GM19438 (cell line): ENCODE results near the gene UPF3A.
"Not testable (repeated sequence)": the region's sequence is repeated elsewhere in the genome, so short reads cannot be mapped to it uniquely, and the experiment has no call there.

Experiments used
- ATAC-seq: cut with Tn5 transposase; IDR thresholded peaks from one replicate; pipeline ENCODE4 v1.9.1; 2021; ENCODE audit warnings: low read depth; ENCODE audit not compliant: unreplicated experiment

UPF3A gene, protein sequence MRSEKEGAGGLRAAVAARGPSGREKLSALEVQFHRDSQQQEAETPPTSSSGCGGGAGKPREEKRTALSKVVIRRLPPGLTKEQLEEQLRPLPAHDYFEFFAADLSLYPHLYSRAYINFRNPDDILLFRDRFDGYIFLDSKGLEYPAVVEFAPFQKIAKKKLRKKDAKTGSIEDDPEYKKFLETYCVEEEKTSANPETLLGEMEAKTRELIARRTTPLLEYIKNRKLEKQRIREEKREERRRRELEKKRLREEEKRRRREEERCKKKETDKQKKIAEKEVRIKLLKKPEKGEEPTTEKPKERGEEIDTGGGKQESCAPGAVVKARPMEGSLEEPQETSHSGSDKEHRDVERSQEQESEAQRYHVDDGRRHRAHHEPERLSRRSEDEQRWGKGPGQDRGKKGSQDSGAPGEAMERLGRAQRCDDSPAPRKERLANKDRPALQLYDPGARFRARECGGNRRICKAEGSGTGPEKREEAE

DNA sequence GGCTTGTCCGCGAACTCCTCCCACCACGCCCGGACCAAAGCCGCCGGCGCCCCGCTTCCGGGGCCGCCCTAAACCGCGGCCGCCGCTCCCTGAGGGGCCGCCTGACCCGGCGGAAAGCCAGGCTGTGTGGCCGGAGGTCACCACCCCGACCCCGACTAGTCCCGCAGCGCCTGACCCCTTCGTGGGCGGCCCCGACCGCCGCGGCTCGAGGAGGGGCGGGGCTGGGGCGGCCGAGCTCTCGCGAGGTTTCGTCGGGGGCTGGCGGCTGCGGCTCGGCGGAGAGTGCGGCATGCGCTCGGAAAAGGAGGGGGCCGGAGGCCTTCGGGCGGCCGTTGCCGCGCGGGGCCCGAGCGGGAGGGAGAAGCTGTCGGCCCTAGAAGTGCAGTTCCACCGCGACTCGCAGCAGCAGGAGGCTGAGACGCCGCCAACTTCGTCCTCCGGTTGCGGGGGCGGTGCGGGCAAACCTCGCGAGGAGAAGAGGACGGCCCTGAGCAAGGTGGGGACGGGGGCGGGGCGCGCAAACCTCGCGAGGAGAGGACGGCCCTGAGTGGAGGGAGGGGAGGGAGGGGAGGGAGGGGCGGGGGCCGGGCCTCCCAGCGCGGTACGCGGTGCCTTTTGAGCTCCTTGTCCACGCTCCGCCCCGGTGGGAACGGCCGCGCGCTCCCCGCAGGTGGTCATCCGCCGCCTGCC lies at the start of gene UPF3A:
UPF3A (plus strand) TSS at position 251 of the 690 bp plus-strand sequence; CDS start at position 290, 39 bp downstream.
- ATAC-seq, result peak; percentile 62

DNA sequence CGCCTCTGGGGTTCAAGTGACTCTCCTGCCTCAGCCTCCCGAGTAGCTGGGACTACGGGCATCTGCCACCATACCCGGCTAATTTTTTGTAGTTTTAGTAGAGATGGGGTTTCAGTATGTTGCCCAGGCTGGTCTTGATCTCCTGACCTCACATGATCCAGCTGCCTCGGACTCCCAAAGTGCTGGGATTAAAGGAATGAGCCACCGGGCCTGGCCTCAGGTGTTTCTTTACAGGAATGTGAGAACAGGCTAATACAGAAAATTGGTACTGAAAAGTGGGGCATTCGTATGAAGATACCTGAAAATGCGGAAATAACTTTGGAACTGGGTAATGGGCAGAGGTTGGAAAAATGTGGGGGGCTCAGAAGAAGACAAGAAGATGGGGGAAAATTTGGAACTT lies 49.5 kb upstream of the UPF3A start:
- no peak for ATAC-seq

DNA sequence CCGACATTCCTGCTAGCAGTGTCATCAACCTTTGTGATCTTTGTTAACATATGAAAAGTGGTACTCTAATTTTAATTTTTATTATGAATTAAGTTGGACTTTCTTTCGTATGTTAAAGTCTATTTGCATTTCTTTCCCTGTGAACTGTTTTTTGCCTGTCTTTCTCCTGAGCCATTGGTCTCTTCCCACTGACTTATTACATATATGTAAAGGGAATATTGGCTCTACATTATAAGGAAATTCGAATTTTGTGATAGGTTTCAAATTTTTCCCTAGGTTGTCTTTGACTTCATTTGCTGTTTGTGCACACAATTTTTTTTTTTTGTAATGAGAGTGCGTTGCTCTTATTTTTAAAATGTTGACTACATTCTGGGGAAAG lies 47.1 kb upstream of the UPF3A start:
- ATAC-seq, result no peak

DNA sequence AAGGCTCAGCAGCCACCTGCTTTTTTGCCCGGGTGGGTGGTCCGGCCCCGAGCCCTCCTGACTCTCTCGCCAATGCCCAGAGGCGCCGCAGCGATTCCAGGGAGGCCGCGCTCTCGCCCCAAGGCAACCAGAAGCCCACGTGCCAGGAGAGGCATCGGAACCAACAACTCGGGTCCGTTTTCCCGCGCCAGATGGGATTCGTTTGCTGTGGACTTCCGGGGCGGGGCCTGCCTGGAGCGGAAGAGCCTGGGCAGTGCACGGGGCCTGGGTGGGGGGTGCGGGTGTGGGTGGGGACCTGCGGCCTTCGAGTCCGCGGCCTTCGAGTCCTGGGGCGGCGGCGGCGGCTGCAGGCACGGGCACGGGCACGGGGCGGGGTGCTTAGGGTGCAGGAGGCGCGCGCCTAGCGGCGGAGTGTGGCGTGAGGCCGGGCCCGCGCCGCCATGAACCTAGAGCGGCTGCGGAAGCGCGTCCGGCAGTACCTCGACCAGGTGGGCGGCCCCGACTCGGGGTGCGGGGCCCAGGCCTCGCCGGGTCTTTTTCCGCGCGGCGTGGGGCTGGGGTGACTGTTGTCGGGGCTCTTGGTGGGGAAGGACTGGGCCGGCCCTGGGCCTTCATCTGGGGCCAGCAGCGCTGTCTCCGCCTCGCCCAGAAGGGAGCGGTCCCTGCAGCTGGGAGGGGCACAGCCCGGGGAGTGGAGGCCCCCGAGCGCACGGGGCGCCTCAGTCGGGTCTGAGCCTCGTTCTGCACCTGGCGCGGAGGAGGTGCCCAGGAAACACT lies 46.6 kb upstream of the UPF3A start, which contains the start of gene CDC16:
CDC16 (plus strand) TSS at position 253 of the 777 bp plus-strand sequence; CDS start at position 441, 188 bp downstream.
- peak; percentile 83 for ATAC-seq

DNA sequence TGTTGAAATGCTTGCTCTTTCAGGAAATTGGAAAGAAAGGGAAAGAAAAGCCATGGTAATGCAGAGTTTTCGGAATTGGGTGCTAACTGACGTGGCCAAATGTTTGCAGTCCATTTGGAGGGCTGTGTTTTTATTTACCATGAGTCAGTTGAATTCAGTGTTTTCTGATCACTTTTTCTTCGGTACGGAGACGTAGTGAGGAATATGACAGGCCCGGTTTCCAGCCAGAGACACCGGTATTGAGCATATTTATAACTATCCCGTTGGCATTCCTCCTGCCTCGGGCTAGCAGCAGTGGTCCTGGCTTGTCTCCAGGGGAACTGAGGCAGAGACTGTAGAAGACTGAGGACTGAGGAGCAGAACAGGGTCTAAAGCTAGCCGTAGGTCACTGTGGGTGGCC lies 45.7 kb upstream of the UPF3A start:
- no peak for ATAC-seq

DNA sequence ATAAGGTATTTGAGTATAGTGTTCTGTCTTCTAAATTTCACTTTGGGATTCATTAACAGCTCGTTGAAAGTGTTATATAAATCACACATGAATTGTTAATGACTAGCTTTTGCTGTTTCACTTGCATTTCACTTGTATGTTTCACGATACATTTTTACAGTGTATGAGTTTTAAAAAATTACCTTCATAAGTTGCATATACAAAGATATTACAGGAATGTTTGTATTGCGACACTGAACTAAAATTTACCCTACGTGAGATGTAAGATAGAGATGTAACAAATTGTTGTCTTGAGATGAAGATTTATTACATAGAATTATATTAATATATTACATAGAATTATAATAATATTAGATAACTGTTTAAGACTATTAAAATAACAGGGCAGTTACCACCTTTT lies 45.2 kb upstream of the UPF3A start:
- no peak for ATAC-seq

DNA sequence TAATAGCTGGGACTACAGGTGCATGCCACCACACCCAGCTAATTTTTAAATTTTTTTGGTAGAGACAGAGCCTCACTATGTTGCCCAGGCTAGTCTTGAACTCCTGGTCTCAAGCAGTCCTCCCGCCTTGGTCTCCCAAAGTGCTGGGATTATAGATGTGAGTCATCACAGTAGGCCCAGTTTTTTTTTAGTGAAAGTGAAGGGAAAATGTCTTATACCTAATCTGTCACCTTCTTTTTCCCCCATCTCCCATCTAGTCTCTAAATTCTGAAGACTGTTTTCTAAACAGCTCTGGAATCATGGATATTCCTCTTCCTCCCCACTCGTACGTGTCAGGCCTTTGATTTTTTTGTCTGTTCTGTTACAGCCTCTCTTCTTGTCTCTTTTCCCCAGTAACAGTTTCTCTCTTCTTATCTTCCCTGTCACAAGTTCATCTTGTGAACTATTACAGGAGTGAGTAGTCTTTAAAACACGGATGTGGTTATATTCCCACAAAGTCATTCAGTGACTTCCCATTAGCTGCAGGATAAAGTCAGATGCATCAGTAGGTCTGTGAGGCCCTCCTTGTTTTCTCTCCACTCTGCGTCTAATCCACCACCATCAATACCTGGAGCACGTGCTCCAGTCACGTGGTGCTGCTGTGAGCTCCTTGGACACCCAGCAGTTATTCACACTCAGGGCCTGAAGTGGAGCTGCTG lies 43.8 kb upstream of the UPF3A start:
- ATAC-seq, result no peak

DNA sequence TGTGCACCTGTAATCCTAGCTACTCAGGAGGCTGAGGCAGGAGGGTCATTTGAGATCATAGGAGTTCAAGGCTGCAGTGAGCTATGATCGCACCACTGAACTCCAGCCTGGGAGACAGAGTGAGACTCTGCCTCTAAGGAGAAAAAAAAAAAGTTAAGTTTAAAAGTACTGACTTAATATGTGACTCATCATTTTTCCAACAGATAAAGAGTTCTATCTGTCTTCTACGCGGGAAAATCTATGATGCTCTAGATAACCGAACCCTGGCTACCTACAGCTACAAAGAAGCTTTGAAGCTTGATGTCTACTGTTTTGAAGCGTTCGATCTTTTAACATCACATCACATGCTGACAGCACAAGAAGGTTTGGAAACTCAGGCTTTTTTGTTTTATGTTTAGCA lies 39.5 kb upstream of the UPF3A start:
- no peak for ATAC-seq

DNA sequence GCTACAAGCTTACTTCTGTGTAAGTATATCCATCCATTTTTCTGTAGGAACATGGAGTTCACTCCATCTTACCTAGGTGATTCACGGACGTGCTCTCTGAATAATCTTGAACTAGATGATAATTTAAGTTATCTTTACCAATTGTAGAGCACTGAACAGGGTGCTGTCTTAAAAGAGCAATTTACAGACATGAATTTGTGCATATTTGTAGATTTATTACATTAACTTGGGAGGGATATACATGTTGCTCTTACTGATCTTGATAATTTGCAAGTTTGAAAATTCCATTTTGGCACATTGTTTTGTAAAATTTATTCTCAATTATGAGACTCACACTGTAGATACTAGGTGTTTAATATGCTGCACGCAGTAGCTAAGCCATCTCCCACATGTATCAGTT lies 37.4 kb upstream of the UPF3A start:
- no peak for ATAC-seq

DNA sequence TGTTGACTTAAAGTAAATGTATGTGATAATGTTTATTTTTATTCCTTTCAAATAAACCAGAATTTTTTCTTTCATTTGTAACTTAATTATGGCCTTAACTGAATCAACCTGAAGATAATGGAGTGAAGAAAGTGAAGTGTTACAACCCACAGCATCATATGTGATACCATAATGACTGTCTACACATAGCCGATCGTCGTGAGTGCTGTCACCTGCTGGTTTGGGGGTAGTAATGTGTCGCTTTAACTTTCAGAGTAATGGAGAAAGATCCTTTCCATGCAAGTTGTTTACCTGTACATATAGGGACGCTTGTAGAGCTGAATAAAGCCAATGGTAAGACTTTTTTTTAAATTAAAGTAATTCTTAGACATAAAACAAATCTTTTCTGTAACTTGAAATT lies 36.8 kb upstream of the UPF3A start:
- no peak for ATAC-seq

DNA sequence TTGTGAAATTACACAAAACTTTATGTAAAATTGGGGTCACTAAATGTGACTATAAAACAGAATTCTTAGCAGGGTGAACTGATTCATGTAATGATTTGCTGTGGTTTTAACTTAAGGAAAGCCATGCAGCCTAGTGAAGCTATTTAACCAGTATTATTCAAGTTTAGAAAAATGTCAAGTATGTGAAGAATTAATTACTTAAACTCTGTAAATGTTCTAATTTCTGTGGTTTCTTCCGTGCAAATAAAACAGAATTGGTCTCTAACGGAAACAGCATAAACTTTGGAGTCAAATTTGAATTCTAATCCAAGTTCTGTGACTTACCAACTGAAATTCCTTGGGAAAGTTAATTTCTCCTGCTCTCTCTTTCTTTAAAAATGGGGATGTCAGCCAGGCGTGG lies 33.4 kb upstream of the UPF3A start:
- ATAC-seq, result no peak

DNA sequence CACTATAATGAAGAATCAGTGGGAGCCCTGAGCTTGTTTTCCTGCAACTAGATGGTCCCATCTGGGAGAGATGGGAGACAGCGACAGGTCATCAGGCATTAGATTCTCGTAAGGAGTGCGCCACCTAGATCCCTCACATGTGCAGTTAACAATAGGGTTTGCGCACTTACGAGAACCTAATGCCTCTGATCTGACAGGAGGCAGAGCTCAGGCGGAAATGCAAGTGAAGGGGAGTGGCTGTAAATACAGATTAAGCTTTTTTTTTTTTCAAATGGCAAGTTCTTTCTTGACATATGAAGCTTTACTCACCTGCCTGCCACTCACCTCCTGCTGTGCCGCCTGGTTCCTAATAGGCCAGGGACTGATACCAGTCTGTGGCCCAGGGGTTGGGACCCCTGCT lies 32.3 kb upstream of the UPF3A start:
- no peak for ATAC-seq

DNA sequence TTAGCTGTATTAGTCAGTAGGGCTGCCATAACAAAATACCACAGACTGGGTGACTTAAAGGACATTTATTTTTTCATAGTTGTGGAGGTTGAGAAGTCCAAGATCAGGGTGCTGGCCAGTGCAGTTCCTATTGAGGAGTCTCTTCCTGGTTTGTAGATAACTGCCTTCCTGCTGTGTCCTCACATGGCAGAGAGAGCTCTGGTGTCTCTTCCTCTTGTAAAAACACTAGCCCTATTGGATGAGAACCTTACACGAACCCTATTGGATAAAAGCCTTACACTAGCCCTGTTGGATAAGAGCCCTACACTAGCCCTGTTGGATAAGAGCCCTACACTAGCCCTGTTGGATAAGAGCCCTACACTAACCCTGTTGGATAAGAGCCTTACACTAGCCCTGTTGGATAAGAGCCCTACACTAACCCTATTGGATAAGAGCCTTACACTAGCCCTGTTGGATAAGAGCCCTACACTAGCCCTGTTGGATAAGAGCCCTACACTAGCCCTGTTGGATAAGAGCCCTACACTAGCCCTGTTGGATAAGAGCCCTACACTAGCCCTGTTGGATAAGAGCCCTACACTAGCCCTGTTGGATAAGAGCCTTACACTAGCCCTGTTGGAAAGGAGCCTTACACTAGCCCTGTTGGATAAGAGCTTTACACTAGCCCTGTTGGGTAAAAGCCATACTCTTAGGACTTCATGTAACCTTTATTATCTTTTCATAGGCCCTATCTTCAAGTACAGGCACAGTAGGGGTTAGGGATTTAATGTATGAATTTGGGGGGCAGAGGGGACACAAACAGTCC lies 29.6 kb upstream of the UPF3A start:
- ATAC-seq, result not testable (repeated sequence)

DNA sequence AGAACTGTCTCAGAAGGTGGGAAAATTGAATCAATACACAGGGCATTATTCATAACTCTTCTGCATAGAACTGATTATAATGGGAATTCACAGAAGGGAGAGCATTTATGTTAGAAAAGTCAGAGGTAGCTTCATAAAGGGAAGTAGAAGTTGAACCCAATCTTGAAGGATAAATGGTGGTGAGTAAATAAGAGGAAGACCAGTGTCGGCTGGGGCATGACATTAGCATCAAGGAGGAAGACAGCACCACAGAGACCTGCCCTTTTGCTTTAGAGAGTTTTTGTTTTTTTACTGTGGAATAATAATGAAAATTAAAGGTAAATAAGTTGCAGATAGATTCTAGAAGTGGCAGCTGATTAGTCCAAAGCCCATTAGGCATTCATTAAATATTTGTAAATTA lies 24.9 kb upstream of the UPF3A start:
- ATAC-seq, result no peak

DNA sequence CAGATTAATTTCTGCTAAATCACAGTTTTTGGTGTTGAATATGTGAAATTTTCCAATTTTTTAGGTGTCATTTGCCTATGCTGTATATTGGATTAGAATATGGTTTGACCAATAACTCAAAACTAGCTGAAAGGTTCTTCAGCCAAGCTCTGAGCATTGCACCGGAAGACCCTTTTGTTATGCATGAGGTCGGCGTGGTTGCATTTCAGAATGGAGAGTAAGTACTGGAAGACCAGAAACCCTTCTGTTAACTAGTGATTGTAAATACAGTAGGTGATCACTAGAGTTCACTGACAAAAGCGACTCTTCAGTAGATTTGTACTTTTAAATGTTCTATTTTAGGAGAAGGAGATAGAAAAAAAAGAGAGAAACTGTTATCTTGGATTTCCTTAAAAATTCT lies 24.4 kb upstream of the UPF3A start:
- ATAC-seq, result no peak

DNA sequence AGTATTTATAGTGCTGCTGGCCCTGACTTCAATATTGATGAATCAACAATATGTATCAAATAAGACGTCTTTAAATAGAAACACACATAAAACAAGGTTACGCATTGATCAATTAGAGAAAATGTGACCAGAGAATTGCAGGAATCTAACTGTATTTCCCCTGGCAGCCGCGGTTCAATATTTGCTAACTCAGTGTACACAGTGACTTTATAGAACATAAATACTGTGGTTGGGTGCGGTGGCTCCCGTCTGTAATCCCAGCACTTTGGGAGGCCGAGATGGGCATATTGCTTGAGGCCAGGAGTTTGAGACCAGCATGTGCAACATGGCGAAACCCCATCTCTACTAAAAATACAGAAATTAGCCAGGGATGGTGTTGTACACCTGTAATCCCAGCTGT lies 22.8 kb upstream of the UPF3A start:
- ATAC-seq, result no peak

DNA sequence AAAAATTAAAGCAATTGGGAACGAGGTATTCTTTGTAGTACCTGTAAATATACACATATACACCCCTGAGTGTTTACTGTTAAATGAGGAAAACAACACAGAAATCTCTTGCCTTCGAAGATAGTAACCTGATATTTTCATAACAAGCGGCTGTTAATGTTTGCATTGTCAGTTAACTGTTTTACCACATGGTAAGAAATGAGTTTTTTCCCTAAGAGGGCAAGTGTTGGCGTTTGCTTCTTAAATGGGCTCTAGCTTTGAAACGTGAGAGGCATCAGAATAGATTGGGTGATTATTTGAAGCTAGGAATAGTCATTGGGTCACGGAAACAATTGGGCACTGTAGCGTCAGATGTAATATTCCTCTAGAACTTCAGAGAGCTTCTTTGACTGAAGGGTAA lies 22.0 kb upstream of the UPF3A start:
- ATAC-seq, result no peak

DNA sequence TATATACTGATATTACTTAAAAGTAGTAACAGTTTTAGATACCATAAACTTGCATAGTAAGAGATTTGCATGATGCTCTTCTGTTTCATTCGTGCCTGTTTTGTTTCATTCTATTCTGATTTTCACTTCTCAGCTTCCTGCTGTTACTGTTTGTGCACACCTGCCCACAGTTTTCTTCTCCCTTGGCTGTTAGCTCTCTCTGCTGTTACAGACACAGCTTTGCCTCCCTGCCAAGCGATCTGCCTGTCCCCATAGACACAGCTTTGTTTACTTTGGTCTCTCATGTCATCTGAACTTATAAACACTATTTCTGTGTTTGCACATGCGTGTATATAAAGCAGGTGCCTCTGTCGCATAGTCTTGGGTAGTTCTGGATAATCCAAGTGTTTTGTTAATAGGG lies 21.4 kb upstream of the UPF3A start:
- ATAC-seq, result peak; percentile 71

DNA sequence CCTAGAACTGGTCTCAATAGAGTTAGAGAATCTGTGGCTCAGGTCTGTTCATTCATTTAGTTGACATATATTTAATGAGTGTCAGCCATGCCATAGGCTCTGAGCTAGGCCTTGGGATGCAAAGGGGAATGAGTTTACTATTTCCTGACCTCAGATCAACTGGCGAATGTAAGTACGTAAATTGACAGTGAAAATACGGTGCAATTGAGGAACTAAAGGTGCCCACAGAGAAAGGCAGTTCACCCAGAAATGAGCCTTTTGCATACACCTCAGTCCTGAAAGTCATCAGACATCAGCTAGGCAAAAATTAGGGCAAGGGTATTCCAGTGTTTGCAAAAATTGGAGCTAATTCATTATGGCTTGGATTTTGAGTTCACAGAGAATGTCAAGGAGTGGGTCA lies 20.6 kb upstream of the UPF3A start:
- ATAC-seq, result no peak
